GM23338 (cell line): ENCODE data around the gene TMPRSS3. TPM values are rescaled to one million over a fixed set of nuclear protein-coding genes. Genes with fewer than 3 reads are reported as not detected.

Experiments
- ATAC-seq: fragments of 200-7000 bp; cut with Tn5 transposase; 3 replicates; pipeline ENCODE4 v1.9.1; 2020
- DNase-seq: peaks from one replicate; pipeline ENCODE4 v3.0.0-alpha.2; 2015; ENCODE audit warnings: low spot score
- H2AFZ ChIP-seq: fragments of 200-600 bp; sonication (generic); 2 replicates; pipeline ENCODE4 v1.8.0; 2016; ENCODE audit warnings: antibody characterized with exemption, mild to moderate bottlenecking, moderate library complexity
- H3F3A ChIP-seq: fragments of 200-600 bp; sonication (generic); replicated peaks from 2 replicates; pipeline ENCODE4 v1.8.0; 2017; ENCODE audit warnings: antibody characterized with exemption, mixed run types, low read depth
- H3K27ac ChIP-seq: fragments of 200-600 bp; sonication (generic); 2 replicates; pipeline ENCODE4 v1.6.1; 2016; ENCODE audit warnings: low read depth
- H3K27me3 ChIP-seq: fragments of 200-600 bp; sonication (generic); 2 replicates; pipeline ENCODE4 v1.8.0; 2016; ENCODE audit warnings: mild to moderate bottlenecking, mixed run types, moderate library complexity; ENCODE audit not compliant: insufficient read depth
- H3K36me3 ChIP-seq: fragments of 200-600 bp; sonication (generic); 2 replicates; pipeline ENCODE4 v1.8.0; 2016; ENCODE audit warnings: mild to moderate bottlenecking; ENCODE audit not compliant: insufficient read depth
- H3K4me1 ChIP-seq: fragments of 200-600 bp; sonication (generic); 2 replicates; pipeline ENCODE4 v1.8.0; 2016; ENCODE audit warnings: mild to moderate bottlenecking, moderate library complexity; ENCODE audit not compliant: insufficient read depth
- H3K4me2 ChIP-seq: fragments of 200-600 bp; sonication (generic); 2 replicates; pipeline ENCODE4 v1.7.1; 2017; ENCODE audit warnings: mixed run types
- H3K4me3 ChIP-seq: fragments of 200-600 bp; sonication (generic); 2 replicates; pipeline ENCODE4 v1.6.1; 2016; ENCODE audit warnings: mixed run types
- H3K79me2 ChIP-seq: fragments of 200-600 bp; sonication (generic); replicated peaks from 2 replicates; pipeline ENCODE4 v1.8.0; 2017; ENCODE audit warnings: mild to moderate bottlenecking; ENCODE audit not compliant: insufficient read depth
- H3K9me2 ChIP-seq: fragments of 200-600 bp; sonication (generic); 2 replicates; pipeline ENCODE4 v1.8.0; 2017; ENCODE audit not compliant: insufficient read depth
- H4K20me1 ChIP-seq: fragments of 200-600 bp; sonication (generic); replicated peaks from 2 replicates; pipeline ENCODE4 v1.8.0; 2017; ENCODE audit warnings: mild to moderate bottlenecking; ENCODE audit not compliant: insufficient read depth
- H3K27ac Mint-ChIP-seq: 2 replicates; pipeline ENCODE4 v1.8.0; 2020; ENCODE audit warnings: inconsistent platforms, mild to moderate bottlenecking, moderate library complexity, mixed read lengths
- H3K27me3 Mint-ChIP-seq: 3 replicates; pipeline ENCODE4 v1.8.0; 2022; ENCODE audit warnings: low read depth, mild to moderate bottlenecking, moderate library complexity, mixed read lengths, inconsistent platforms; ENCODE audit not compliant: insufficient read depth, poor library complexity
- H3K36me3 Mint-ChIP-seq: 3 replicates; pipeline ENCODE4 v1.8.0; 2021; ENCODE audit warnings: low read depth, mild to moderate bottlenecking, inconsistent platforms, moderate library complexity, mixed read lengths
- H3K4me1 Mint-ChIP-seq: 3 replicates; pipeline ENCODE4 v1.8.0; 2020; ENCODE audit warnings: mild to moderate bottlenecking, inconsistent platforms, mixed read lengths
- H3K4me3 Mint-ChIP-seq: 3 replicates; pipeline ENCODE4 v1.8.0; 2021; ENCODE audit warnings: moderate library complexity, mild to moderate bottlenecking, inconsistent platforms, mixed read lengths
- H3K9me3 Mint-ChIP-seq: 3 replicates; pipeline ENCODE4 v1.8.0; 2020; ENCODE audit warnings: moderate library complexity, mild to moderate bottlenecking, inconsistent platforms, mixed read lengths
- EZH2phosphoT487 ChIP-seq: fragments of 200-600 bp; sonication (generic); IDR thresholded peaks from one replicate; pipeline ENCODE4 v1.8.1; 2018; ENCODE audit warnings: antibody characterized with exemption; ENCODE audit not compliant: unreplicated experiment
- JUNB ChIP-seq: IDR thresholded peaks from one replicate; pipeline ENCODE4 v1.6.1; 2016; ENCODE audit warnings: antibody characterized with exemption; ENCODE audit not compliant: unreplicated experiment
- POLR2AphosphoS5 ChIP-seq: IDR thresholded peaks from 2 replicates; pipeline ENCODE4 v1.6.1; 2016; ENCODE audit warnings: antibody characterized with exemption, low read depth
- ZNF462 ChIP-seq: fragments of 250-450 bp; sonication (Bioruptor Pico); IDR thresholded peaks from 2 replicates; pipeline ENCODE4 v1.5.0; 2020; ENCODE audit warnings: mild to moderate bottlenecking, moderate library complexity
- polyA plus RNA-seq: library from polyadenylated mRNA; unstranded; fragments of >200 nt; fragmentation: Nextera tagmentation; extraction: Ambion mirVana; gene quantifications from 2 replicates; pipeline ENCODE4 v1.2.1, GENCODE V29; 2016
- small RNA-seq: library from RNA; depleted of rRNA; stranded (forward); fragments of <200 nt; gene quantifications from one replicate; pipeline ENCODE3, GENCODE V24; 2014; ENCODE audit warnings: low replicate concordance
- total RNA-seq: library from RNA; depleted of rRNA; stranded (reverse); fragments of >200 nt; shearing (Covaris generic); gene quantifications from 2 replicates; pipeline ENCODE4 v1.2.3, GENCODE V29; 2014; rRNA removed

TMPRSS3 gene
- total and polyA plus RNA-seq, 2 experiments from 2014 or later = 0.17 TPM; not detected in 1

- TF ChIP-seq EZH2phosphoT487 (no peak), ZNF462 (no peak), JUNB (no peak)
These were observed 65.2 kb downstream of the TMPRSS3 start (continued) for GRCh38 chr21:42330380-42331371.

GRCh38 chr21:42324896-42325295 lies 71.0 kb downstream of the TMPRSS3 start:
- H3K4me1 Mint-ChIP-seq = no peaks in the 10 kb centered on the region
- DNase-seq (no peak), ATAC-seq (no peak)
- peaks cover 8% of the 10 kb centered on the region for H3K36me3 Mint-ChIP-seq
- TF ChIP-seq POLR2AphosphoS5 = no peak
- Histone ChIP-seq H4K20me1 (no peaks in the 10 kb centered on the region), H3K36me3 (no peaks in the 10 kb centered on the region), H3K4me3 (no peak overlapping the region), H3K27ac (no peak overlapping the region), H3K4me1 (no peaks in the 10 kb centered on the region), H3K79me2 (no peaks in the 10 kb centered on the region), H2AFZ (no peak overlapping the region), H3F3A (no peaks in the 10 kb centered on the region), H3K9me2 (no peaks in the 10 kb centered on the region), H3K27me3 (no peaks in the 10 kb centered on the region), H3K4me2 (no peak overlapping the region)
- no peak overlapping the region for H3K27ac Mint-ChIP-seq
- H3K4me3 Mint-ChIP-seq = no peak overlapping the region
- H3K9me3 Mint-ChIP-seq = peaks cover 18% of the 10 kb centered on the region
- H3K27me3 Mint-ChIP-seq = no peaks in the 10 kb centered on the region

Small RNA genes lying within 50 kb of the gene (small RNA-seq; reads per million reads assigned to genes)
- not detected for gene RNU6-1149P

Other genes with a start within 250 kb of the TMPRSS3 start
- 4.4 and 7.3 TPM in 2 replicates for gene ABCG1, start 176.9 kb downstream of the TMPRSS3 start, total RNA-seq
- 1.3 and 1.7 TPM in 2 replicates for gene ABCG1, start 176.9 kb downstream of the TMPRSS3 start, polyA plus RNA-seq
- gene TFF3, start 80.6 kb downstream of the TMPRSS3 start, total RNA-seq = 1.2 TPM in 1 of 2 replicates, not detected in the other
- gene TFF3, start 80.6 kb downstream of the TMPRSS3 start, polyA plus RNA-seq = 3.1 and 3.3 TPM in 2 replicates
- gene TFF2, start 45.1 kb downstream of the TMPRSS3 start, total RNA-seq = not detected in 2 replicates
- gene TFF2, start 45.1 kb downstream of the TMPRSS3 start, polyA plus RNA-seq = not detected in 2 replicates
- gene TFF1, start 29.5 kb downstream of the TMPRSS3 start, total RNA-seq = not detected in 2 replicates
- gene TFF1, start 29.5 kb downstream of the TMPRSS3 start, polyA plus RNA-seq = not detected in 2 replicates
- gene UBASH3A, start 7.8 kb upstream of the TMPRSS3 start, total RNA-seq = not detected in 2 replicates
- not detected in 2 replicates for gene UBASH3A, start 7.8 kb upstream of the TMPRSS3 start, polyA plus RNA-seq
- 0.12 TPM in 1 of 2 replicates, not detected in the other for gene RSPH1, start 100.2 kb upstream of the TMPRSS3 start, total RNA-seq
- gene RSPH1, start 100.2 kb upstream of the TMPRSS3 start, polyA plus RNA-seq = 0.23 and 1.4 TPM in 2 replicates
- 25.2 and 30.3 TPM in 2 replicates for gene SLC37A1, start 117.8 kb upstream of the TMPRSS3 start, total RNA-seq
- 11.0 and 14.0 TPM in 2 replicates for gene SLC37A1, start 117.8 kb upstream of the TMPRSS3 start, polyA plus RNA-seq